BLaER1 (cell line): Measurements from ENCODE around the gene SUSD4.

ENCODE experiments used
- H3K27ac ChIP-seq: shearing (Covaris generic); formaldehyde crosslinking; 2 replicates; pipeline ENCODE4 v1.8.1; 2022
- H3K27me3 ChIP-seq: shearing (Covaris generic); formaldehyde crosslinking; 2 replicates; pipeline ENCODE4 v1.8.1; 2022
- H3K36me3 ChIP-seq: shearing (Covaris generic); formaldehyde crosslinking; 2 replicates; pipeline ENCODE4 v1.8.1; 2022
- H3K4me1 ChIP-seq: shearing (Covaris generic); formaldehyde crosslinking; 2 replicates; pipeline ENCODE4 v1.8.1; 2022
- H3K4me2 ChIP-seq: shearing (Covaris generic); formaldehyde crosslinking; 2 replicates; pipeline ENCODE4 v1.8.1; 2022
- H3K4me3 ChIP-seq: shearing (Covaris generic); formaldehyde crosslinking; 2 replicates; pipeline ENCODE4 v1.8.1; 2022
- H3K9ac ChIP-seq: shearing (Covaris generic); formaldehyde crosslinking; 2 replicates; pipeline ENCODE4 v1.8.1; 2022
- H3K9me3 ChIP-seq: shearing (Covaris generic); formaldehyde crosslinking; 2 replicates; pipeline ENCODE4 v1.8.1; 2022
- H4K20me1 ChIP-seq: shearing (Covaris generic); formaldehyde crosslinking; 2 replicates; pipeline ENCODE4 v1.8.1; 2022
- Cebpa-rat ChIP-seq: shearing (Covaris generic); IDR thresholded peaks from 2 replicates; pipeline ENCODE4 v1.8.1; 2022

SUSD4 gene

GRCh38 chr1:223219846-223220610, 143.9 kb downstream of the SUSD4 start:
- Histone ChIP-seq H3K36me3 (no peaks in the 10 kb centered on the region), H3K4me1 (no peaks in the 10 kb centered on the region), H3K4me2 (no peak overlapping the region), H3K27me3 (no peaks in the 10 kb centered on the region), H3K9me3 (peaks cover 23% of the 10 kb centered on the region), H3K4me3 (no peak overlapping the region), H3K27ac (no peak overlapping the region), H3K9ac (no peak overlapping the region), H4K20me1 (no peaks in the 10 kb centered on the region)
- no peak for TF ChIP-seq Cebpa-rat

GRCh38 chr1:223219318-223219635, 144.7 kb downstream of the SUSD4 start:
- no peaks in the 10 kb centered on the region for H4K20me1 ChIP-seq
- no peak overlapping the region for H3K27ac ChIP-seq
- no peaks in the 10 kb centered on the region for H3K27me3 ChIP-seq
- no peaks in the 10 kb centered on the region for H3K4me1 ChIP-seq
- H3K9me3 ChIP-seq = peaks cover 23% of the 10 kb centered on the region
- no peaks in the 10 kb centered on the region for H3K36me3 ChIP-seq
- no peak overlapping the region for H3K4me2 ChIP-seq
- H3K9ac ChIP-seq = no peak overlapping the region
- no peak overlapping the region for H3K4me3 ChIP-seq
- no peak for TF ChIP-seq Cebpa-rat

GRCh38 chr1:223217781-223218180, 146.2 kb downstream of the SUSD4 start:
- Histone ChIP-seq H3K9ac (no peak overlapping the region), H4K20me1 (no peaks in the 10 kb centered on the region), H3K4me2 (no peak overlapping the region), H3K4me1 (no peaks in the 10 kb centered on the region), H3K27me3 (no peaks in the 10 kb centered on the region), H3K4me3 (no peak overlapping the region), H3K36me3 (no peaks in the 10 kb centered on the region), H3K27ac (no peak overlapping the region), H3K9me3 (peaks cover 23% of the 10 kb centered on the region)
- no peak for TF ChIP-seq Cebpa-rat

GRCh38 chr1:223216531-223217205, 147.3 kb downstream of the SUSD4 start:
- Histone ChIP-seq H3K27me3 (no peaks in the 10 kb centered on the region), H3K36me3 (no peaks in the 10 kb centered on the region), H3K9ac (no peak overlapping the region), H3K4me3 (no peak overlapping the region), H3K4me1 (no peaks in the 10 kb centered on the region), H3K4me2 (no peak overlapping the region), H3K9me3 (peaks cover 23% of the 10 kb centered on the region), H4K20me1 (no peaks in the 10 kb centered on the region), H3K27ac (no peak overlapping the region)
- no peak for TF ChIP-seq Cebpa-rat

GRCh38 chr1:223216074-223216473, 147.9 kb downstream of the SUSD4 start:
- Histone ChIP-seq H3K4me2 (no peak overlapping the region), H3K27ac (no peak overlapping the region), H3K9me3 (peaks cover 23% of the 10 kb centered on the region), H3K9ac (no peak overlapping the region), H3K4me1 (no peaks in the 10 kb centered on the region), H3K27me3 (no peaks in the 10 kb centered on the region), H3K36me3 (no peaks in the 10 kb centered on the region), H3K4me3 (no peak overlapping the region), H4K20me1 (no peaks in the 10 kb centered on the region)
- TF ChIP-seq Cebpa-rat = no peak

GRCh38 chr1:223215026-223215425, 148.9 kb downstream of the SUSD4 start:
- TF ChIP-seq Cebpa-rat = no peak

GRCh38 chr1:223214261-223214807, 149.6 kb downstream of the SUSD4 start:
- no peak overlapping the region for H3K9ac ChIP-seq
- no peaks in the 10 kb centered on the region for H4K20me1 ChIP-seq
- H3K4me3 ChIP-seq = no peak overlapping the region
- H3K4me2 ChIP-seq = no peak overlapping the region
- H3K9me3 ChIP-seq = peaks cover 14% of the 10 kb centered on the region
- H3K27me3 ChIP-seq = no peaks in the 10 kb centered on the region
- H3K4me1 ChIP-seq = no peaks in the 10 kb centered on the region
- no peak for TF ChIP-seq Cebpa-rat
- H3K36me3 ChIP-seq = no peaks in the 10 kb centered on the region
- no peak overlapping the region for H3K27ac ChIP-seq

More at GRCh38 chr1:223215026-223215425, 148.9 kb downstream of the SUSD4 start:
- H3K4me3 ChIP-seq = no peak overlapping the region
- no peak overlapping the region for H3K9ac ChIP-seq
- H3K4me1 ChIP-seq = no peaks in the 10 kb centered on the region
- no peaks in the 10 kb centered on the region for H4K20me1 ChIP-seq
- H3K4me2 ChIP-seq = no peak overlapping the region
- H3K27ac ChIP-seq = no peak overlapping the region
- H3K36me3 ChIP-seq = no peaks in the 10 kb centered on the region
- no peaks in the 10 kb centered on the region for H3K27me3 ChIP-seq
- peaks cover 21% of the 10 kb centered on the region for H3K9me3 ChIP-seq

- H3K4me3 ChIP-seq = no peak overlapping the region
- no peak overlapping the region for H3K9ac ChIP-seq
- no peak overlapping the region for H3K4me2 ChIP-seq
- no peaks in the 10 kb centered on the region for H3K36me3 ChIP-seq
- H3K27me3 ChIP-seq = no peaks in the 10 kb centered on the region
- H3K9me3 ChIP-seq = no peaks in the 10 kb centered on the region
- H3K27ac ChIP-seq = no peak overlapping the region
- TF ChIP-seq Cebpa-rat = no peak
- H4K20me1 ChIP-seq = no peaks in the 10 kb centered on the region
- H3K4me1 ChIP-seq = peaks cover 6% of the 10 kb centered on the region; the same call in 1 of the 2 replicates
Observed at GRCh38 chr1:223212441-223212840, 151.5 kb downstream of the SUSD4 start.

- no peak overlapping the region for H3K9ac ChIP-seq
- H3K4me1 ChIP-seq = peaks cover 6% of the 10 kb centered on the region; the same call in 1 of the 2 replicates
- TF ChIP-seq Cebpa-rat = no peak
Observed at GRCh38 chr1:223211323-223211985, 152.5 kb downstream of the SUSD4 start.

GRCh38 chr1:223210788-223211120, 153.2 kb downstream of the SUSD4 start:
- Histone ChIP-seq H3K27me3 (no peaks in the 10 kb centered on the region), H3K27ac (no peak overlapping the region), H3K9me3 (no peaks in the 10 kb centered on the region), H4K20me1 (no peaks in the 10 kb centered on the region), H3K4me2 (no peak overlapping the region), H3K4me3 (no peak overlapping the region), H3K36me3 (no peaks in the 10 kb centered on the region), H3K4me1 (peaks cover 6% of the 10 kb centered on the region; the same call in 1 of the 2 replicates), H3K9ac (no peak overlapping the region)
- TF ChIP-seq Cebpa-rat = no peak

More at GRCh38 chr1:223211323-223211985, 152.5 kb downstream of the SUSD4 start:
- no peaks in the 10 kb centered on the region for H3K27me3 ChIP-seq
- H3K27ac ChIP-seq = no peak overlapping the region
- H3K36me3 ChIP-seq = no peaks in the 10 kb centered on the region
- H3K9me3 ChIP-seq = no peaks in the 10 kb centered on the region
- no peak overlapping the region for H3K4me3 ChIP-seq
- no peak overlapping the region for H3K4me2 ChIP-seq
- no peaks in the 10 kb centered on the region for H4K20me1 ChIP-seq
